GM12874 (cell line): ENCODE data around the gene ZNF182.

Source experiments
- TF ChIP-seq, protein P1 (sequence below): IDR thresholded peaks from 2 replicates; pipeline ENCODE4 v1.5.1; 2011; ENCODE audit warnings: low read depth, mild to moderate bottlenecking, control low read depth, low read length, moderate library complexity; ENCODE audit not compliant: insufficient read depth

The ZNF182 gene

GRCh38 chrX:48002319-48002718 is 1.5 kb downstream of the ZNF182 start:
- TF ChIP-seq, protein P1, sequence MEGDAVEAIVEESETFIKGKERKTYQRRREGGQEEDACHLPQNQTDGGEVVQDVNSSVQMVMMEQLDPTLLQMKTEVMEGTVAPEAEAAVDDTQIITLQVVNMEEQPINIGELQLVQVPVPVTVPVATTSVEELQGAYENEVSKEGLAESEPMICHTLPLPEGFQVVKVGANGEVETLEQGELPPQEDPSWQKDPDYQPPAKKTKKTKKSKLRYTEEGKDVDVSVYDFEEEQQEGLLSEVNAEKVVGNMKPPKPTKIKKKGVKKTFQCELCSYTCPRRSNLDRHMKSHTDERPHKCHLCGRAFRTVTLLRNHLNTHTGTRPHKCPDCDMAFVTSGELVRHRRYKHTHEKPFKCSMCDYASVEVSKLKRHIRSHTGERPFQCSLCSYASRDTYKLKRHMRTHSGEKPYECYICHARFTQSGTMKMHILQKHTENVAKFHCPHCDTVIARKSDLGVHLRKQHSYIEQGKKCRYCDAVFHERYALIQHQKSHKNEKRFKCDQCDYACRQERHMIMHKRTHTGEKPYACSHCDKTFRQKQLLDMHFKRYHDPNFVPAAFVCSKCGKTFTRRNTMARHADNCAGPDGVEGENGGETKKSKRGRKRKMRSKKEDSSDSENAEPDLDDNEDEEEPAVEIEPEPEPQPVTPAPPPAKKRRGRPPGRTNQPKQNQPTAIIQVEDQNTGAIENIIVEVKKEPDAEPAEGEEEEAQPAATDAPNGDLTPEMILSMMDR: no peak

GRCh38 chrX:48001260-48001659 is 2.5 kb downstream of the ZNF182 start:
- TF ChIP-seq, protein P1: no peak

GRCh38 chrX:47992669-47993068 is 11.1 kb downstream of the ZNF182 start:
- TF ChIP-seq, protein P1: no peak

DNA sequence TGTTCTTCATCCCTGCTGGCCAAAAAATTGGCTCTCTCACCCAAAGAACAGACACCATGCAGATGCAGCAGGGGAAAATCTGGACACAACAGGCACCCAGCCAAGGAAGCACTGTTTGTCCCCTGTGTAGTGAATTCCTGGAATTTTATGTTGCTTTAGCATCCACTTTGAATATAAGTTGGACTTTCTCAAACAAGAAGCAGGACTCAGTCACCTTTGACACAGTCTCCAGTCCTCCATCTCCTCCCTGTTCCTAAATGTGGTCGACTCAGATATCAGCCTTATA is 11.8 kb downstream of the ZNF182 start:
- TF ChIP-seq, protein P1: no peak

DNA sequence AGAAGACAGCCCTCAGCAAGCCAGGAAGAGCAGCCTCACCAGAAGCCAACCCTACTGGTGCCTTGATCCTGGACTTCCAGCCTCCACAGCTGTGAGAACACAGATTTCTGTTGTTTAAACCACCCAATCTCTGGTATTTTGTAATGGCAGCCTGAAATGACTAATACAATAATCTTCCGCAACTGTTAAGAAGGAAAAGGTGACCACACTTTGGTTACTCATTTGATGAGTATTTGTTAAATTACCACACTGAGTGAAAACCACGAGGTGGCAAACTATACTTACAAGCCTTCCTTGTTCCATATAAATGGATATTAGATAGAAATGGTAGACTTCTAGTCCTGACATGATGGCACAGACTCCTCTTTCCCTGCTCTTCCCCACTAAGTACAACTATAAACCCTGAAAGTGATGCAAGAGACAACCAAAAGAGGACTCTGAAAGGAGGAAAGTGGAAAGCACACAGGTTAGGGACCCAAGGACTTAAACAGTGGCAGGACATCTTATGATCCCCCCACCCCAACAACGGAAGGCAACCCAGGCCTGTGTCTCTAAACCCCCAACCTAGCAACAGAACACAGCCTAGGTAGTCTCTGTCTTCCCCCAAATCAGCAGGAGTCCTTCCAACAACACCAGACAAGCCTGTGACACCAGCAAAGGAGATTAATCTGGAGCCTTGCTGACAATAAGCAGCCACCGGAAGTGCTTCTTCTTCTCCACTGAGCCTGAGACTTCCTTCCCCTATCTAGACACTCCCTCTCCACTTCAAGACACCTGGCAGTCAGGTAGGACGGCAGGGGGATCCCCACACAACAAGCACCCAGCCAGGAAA is 12.3 kb downstream of the ZNF182 start:
- TF ChIP-seq, protein P1: no peak

- TF ChIP-seq, protein P1: no peak
Observed at GRCh38 chrX:47976254-47977151, 27.3 kb downstream of the ZNF182 start.

DNA sequence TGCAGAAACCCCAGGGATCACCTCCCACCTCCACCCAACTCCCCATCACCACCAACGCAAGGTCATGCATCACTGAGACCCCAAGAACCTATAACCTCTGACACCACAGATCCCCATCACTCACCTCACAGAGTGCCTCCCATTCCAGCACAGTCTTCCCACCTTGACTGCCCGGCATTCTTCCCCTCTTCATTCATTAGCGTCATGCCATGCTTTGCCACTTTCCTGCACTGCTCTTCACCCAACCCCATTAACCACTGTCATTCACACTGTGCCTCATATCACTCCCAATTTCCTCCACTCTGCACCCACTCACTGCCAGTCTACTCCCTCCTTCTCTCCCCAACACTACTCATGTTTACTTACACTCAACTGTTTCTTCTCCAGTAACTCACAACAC is 30.6 kb downstream of the ZNF182 start:
- TF ChIP-seq, protein P1: no peak
